DMS153 (cell line): ENCODE results near the gene CEP76.
"Not testable (repeated sequence)": the region's sequence is repeated elsewhere in the genome, so short reads cannot be mapped to it uniquely, and the experiment has no call there.

Experiments
- DNase-seq: peaks from one replicate; lab custom pipeline; 2025; lab: John Stamatoyannopoulos, UW

Gene CEP76

DNA sequence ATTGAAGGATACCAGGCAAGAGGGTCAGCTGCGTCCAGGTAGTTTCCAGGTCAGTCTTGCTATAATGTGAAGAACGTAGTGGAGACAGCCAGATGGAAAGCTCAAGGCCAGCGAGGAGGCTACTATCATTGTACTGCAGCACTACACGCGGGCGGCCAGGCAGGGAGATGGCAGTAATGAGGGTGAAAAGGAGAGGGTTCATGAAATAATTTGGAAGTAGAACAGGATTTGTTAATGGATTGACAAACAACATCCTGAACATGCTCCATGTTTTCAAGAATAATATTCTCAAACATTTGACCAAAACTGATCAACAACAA is 61.7 kb downstream of the CEP76 start:
- no peak for DNase-seq

DNA sequence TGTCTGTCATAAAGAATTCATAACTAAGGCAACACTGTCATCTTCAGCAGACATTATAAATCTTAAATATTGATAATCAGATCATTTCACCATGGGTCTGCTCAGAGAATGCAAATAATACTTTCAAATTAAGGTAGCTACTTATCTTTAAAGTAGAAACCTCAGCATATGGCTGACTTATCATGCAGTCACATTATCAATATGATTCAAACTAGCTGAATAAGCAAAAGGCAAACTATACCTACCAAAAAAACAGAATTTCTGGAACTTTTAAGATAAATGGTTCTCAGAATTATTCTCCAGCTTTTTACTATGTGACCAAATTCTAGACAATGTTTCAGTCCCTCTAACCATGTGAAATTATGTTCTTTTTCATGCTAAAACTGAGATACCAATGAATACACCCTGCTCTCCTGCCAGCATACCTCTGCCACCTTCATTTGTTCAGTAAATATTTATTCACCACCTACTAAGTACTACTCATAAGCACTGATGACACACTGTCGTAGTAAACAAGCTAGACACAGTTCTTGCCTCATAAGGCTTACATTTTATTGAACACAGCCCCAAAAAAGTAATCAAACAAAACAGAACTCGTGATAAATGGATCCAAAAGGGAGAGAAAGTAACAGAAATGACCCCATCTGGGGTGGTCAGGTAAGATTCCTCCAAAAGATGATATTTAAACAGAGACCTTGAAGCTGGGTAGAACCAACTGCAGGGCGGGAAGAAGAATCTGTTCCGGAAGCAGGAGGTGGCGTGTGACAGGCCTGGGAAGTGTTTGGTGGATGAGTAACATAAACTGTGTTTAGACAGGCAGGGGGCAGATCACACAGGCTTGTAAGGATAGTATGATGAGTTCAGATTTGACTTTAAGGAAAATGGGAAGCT is 62.3 kb downstream of the CEP76 start:
- DNase-seq, result no peak

DNA sequence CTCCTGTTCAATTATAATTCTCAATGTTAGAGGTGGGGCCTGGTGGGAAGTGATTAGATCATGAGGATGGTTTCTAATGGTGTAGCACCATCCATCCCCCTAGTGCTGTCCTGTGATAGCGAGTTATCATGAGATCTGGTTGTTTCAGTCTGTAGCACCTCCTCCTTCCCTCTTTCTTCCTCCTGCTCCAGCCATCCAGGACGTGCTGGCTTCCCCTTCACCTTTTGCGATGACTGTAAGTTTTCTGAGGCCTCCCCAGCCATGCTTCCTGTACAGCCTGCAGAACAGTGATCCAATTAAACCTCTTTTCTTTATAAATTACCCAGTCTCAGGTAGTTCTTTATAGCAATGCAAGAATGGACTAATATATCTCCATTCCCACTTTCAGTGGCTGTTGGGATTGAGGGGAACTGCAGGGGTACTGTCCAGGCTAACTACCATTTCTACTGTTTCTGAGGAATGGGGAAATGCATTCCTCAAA is 63.8 kb downstream of the CEP76 start:
- no peak for DNase-seq

DNA sequence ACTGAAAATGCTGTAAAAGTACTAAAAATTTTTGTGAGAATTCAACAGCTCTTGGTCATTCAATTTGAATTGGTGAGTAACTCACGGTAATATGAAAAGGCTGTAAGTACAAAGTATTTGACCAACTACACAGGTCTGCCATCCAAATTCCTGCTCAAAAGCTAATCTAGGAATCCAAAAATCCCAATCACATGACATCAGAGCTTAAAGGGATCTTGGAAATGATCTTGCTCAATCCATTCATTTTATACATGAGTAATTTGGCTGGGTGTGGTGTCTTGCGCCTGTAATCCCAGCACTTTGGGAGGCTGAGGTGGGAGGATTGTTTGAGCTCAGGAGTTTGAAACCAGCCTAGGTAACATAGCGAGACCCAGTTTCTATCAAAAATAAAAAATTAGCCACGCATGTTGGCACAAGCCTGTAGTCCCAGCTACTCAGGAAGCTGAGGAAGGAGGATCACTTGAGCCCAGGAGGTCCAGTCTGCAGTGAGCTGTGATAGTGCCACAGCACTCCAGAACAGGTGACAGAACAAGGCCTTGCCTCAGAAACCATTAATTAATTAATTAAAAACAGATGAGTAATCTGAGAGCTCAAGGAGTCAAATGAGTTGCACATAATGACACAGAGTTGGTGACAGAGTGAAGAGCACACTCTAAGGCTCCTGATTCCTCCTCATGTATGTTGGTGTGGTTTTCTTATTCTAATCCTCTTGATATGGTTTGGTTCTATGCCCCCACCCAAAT is 64.5 kb downstream of the CEP76 start:
- no peak for DNase-seq

DNA sequence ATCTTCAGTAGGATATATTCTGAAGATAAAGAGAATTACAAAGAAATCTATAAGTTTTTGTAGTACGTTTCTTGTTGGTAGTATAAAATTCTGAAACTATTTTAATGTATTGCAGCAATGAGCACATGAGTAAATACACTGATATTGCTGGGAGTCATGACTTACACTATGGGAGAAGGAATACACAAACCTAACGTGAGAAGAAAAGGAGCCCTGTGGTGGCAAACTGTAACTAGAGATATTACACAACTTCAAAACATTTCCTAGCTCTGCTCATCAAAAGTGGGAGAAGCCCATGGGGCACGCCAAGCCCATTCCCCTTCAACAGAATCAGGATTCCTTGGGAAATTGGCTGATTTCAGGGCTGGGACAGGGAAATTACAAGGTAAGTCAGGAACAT is 65.1 kb downstream of the CEP76 start:
- no peak for DNase-seq

DNA sequence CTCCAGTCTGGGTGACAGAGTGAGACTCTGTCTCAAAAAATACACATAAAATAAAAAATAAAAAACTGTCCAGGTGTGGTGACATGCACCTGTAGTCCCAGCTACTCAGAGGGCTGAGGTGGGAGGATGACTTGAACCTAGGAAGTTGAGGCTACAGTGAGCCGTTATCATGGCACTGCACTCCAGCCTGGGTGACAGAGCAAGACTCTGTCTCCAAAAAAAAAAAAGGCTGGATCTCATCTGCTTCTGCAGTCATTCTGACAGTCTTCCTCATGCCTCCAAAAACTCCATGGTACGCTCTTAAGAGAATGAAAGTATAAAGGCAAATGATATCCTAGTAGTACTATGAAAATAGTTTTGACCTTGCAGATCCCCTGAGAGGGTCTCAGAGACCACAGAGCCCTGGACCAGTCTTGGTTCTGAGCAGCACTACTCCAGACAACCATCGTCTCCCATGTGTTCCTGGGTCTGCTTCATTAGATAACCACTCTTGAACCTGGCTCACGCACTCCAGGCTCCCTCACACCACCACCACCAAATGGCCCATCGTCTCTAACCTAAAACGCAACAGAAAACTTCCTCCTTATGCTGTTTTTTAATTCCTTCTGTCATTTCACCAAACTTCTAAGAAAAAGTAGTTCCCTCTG is 70.6 kb downstream of the CEP76 start:
- no peak for DNase-seq

DNA sequence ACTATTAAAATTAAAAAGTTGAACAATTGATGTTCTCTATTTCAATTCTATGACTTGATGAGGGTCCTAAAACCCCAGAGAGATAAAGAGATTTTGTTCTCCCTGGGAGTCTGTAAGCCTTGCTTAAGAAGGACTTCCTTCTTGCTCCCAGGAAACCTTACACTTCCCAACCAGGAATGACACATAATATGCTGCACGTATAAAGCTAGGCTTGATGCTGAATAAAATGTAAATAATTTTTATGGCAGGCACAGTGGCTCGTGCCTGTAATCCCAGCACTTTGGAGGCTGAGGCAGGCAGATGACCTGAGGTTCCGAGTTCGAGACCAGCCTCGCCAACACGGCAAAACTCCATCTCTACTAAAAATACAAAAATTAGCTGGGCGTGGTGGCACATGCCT is 72.4 kb downstream of the CEP76 start:
- DNase-seq, result no peak

DNA sequence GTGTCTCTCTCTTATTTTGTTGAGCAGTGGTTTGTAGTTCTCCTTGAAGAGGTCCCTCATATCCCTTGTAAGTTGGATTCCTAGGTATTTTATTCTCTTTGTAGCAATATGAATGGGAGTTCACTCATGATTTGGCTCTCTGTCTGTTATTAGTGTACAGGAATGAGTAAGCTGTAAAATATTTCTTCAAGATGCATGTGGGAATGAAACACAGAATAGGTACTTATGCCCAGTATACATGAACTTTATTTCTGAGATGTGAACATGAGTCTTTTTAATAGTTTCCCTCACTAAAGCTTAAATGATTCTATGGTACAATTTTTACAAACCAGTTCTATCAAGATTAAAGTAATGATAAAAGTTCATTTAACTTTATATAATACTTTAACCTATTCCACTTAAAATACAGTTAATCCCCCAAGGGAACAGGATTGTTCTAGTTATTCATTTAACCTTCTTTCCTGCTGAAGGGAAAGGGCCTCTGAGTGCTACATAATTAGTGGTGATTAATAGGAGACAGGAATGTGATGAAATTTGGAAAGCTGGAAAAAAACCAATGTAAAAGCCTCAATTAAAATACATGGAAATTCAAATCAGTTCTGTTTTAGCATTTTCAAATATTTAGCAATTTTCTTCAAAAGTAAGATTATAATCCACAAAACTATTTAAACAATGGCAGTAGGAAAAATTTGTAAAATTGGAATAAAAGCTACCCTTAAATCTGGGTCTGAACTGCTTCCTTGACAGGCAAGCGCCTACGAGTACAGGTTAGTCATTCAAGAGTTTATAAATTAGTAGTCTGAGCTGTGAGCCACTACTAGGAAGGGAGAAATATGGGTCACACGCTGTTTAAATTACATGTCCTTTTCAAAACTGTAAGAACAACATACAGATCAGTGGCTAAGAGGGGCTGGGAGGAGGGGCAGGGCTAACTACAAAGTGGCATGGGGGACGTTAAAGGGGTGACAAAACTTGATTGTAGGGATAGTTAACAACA is 73.5 kb downstream of the CEP76 start:
- no peak for DNase-seq

DNA sequence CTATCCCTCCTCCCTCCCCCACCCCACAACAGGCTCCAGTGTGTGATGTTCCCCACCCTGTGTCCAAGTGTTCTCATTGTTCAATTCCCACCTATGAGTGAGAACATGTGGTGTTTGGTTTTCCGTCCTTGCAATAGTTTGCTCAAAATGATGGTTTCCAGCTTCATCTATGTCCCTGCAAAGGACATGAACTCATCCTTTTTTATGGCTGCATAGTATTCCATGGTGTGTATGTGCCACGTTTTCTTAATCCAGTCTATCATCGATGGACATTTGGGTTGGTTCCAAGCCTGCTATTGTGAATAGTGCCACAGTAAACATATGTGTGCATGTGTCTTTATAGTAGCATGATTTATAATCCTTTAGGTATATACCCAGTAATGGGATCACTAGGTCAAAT is 75.3 kb downstream of the CEP76 start:
- not testable (repeated sequence) for DNase-seq

DNA sequence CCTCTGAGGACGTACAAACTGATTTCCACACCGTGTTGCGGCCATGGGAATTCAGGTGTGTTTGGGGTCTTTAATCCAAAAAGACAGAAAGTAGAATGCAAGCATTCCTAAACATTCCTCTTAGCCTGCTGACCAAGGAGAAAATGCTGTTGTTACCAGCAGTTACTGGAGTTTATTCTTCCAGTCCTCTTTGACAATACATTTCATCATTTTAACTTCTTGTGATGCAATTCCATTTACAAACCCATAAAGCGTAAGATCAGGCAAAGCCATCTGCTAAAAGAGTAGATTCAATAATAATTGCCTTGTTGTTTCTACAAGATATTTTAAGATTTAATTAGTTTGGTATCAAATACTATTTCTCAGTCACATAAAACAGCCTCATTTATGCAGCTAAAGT is 77.3 kb downstream of the CEP76 start:
- DNase-seq, result no peak
